Esophagus squamous epithelium (tissue), 4 donors: ENCODE measurements around the gene TCN2.

ENCODE experiments used
- CTCF ChIP-seq, 6 experiments: fragments of 450-650 bp in 4 of 6; fragments of 200-600 bp in 2 of 6; sonication (generic) in 2 of 6; IDR thresholded peaks; one replicate each; pipeline ENCODE4 v1.5.1; 2016 to 2019; ENCODE audit warnings: antibody characterized with exemption in 6 of 6, mild to moderate bottlenecking in 4 of 6, moderate library complexity in 4 of 6
- POLR2A ChIP-seq, 4 donors: fragments of 450-650 bp; IDR thresholded peaks; one replicate each; pipeline ENCODE4 v1.6.1; 2017; ENCODE audit warnings: antibody characterized with exemption in 4 of 4, mild to moderate bottlenecking in 4 of 4, moderate library complexity in 3 of 4

- TF ChIP-seq CTCF (IDR thresholded peaks at IDR 0.05) (no peak), POLR2A (IDR thresholded peaks at IDR 0.05) (no peak)
Measured at GRCh38 chr22:30627471-30627870, 20.5 kb downstream of the TCN2 start.
